OCI-M2 (cell line): ENCODE measurements around the gene VAMP1.
A peak's percentile ranks its signal among the peaks of the same experiment; 100 is the strongest.

Experiments used
- DNase-seq: peaks from one replicate; lab custom pipeline; 2025; ENCODE audit not compliant: unreplicated experiment; lab: John Stamatoyannopoulos, UW

VAMP1 gene

DNA sequence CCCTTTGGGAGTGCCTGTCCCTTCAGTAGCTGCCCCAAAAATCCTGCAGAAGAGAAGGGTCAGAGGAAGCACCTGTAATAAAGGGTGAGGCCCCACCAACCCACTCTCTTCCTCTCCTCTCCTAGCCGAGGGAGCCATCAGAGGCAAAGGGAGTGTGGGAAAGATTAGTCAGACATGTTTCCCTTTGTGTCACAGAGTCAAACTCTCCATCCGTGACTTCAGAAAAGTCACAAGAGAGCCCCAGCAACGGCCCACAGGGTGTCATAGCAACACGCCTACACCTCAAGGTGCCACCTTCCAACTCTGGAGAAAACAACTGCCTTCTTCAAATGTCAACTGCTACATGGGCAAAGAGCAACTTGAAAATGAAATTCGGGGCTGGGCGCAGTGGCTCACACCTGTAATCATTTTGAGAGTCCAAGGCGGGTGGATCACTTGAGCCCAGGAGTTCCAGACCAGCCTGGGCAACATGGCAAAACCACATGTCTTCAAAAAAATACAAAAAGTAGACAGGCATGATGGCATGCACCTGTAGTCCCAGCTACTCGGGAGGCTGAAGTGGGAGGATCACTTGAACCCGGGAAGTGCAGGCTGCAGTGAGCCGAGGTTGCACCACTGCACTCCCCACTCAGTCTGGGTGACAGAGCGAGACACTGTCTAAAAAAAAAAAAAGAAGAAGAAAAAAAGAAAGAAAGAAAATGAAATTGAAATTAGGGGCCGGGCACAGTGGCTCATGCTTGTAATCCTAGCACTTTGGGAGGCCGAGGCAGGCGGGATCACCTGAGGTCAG is 43.4 kb downstream of the VAMP1 start:
- DNase-seq = no peak

DNA sequence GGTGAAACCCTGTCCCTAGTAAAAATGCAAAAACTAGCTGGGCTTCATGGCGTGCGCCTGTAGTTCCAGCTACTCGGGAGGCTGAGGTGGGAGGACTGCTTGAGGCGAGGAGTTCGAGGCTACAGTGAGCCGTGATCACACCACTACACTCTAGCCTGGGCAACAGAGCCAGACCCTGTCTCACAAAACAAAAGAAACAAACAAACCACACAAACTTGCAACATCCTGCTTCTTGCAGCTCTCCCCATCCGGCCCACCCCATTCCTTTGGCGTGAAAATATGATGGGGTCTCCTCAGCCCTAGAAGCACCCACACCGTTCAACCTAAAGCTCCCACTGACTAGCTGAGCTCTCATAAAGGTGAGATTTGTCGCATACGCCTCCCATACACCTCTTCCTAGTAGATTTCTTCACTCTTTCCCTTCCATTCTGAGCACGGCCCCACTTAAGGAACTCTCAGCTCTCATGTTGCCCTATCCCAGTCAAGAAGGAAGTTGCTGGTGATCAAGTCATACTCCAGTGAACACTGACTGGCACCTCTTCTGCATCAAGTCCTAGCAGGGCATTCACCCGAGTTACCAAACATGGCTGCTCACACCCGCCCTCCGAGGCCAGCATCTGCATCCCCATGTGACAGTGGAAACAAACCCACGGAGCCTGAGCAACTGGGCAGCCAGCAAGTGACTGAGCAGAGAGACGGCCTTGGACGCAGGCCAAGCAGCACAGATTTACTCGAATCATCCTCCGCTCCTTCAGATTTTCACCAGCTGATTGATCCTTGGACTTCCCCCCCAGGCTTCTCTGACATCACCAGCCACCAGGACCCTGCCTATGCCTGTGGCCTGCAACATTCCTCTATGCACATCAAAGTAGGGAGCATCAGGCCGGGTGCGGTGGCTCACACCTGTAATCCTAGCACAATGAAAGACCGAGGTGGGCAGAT is 44.6 kb downstream of the VAMP1 start:
- no peak for DNase-seq

DNA sequence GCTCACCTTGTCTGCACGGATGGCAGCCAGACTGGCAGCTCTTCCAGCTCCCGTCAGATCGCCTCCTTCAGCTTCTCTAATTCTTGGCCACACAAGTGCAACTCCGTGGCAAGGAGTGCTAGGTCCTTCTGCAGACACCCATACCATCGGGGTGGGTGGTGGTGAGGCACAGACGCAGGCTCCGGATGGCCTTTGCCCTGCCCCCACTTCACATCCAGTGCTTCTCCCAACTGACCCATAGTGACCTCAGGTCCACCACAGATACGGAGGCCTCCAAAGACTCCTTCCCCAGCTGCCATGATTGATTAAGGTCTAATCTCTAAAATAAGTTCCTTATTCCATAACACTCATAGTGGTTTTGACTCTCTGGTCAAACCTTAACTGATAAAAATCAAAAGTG is 45.6 kb downstream of the VAMP1 start:
- DNase-seq = no peak

GRCh38 chr12:6424008-6424347 is 46.5 kb downstream of the VAMP1 start:
- DNase-seq = no peak

DNA sequence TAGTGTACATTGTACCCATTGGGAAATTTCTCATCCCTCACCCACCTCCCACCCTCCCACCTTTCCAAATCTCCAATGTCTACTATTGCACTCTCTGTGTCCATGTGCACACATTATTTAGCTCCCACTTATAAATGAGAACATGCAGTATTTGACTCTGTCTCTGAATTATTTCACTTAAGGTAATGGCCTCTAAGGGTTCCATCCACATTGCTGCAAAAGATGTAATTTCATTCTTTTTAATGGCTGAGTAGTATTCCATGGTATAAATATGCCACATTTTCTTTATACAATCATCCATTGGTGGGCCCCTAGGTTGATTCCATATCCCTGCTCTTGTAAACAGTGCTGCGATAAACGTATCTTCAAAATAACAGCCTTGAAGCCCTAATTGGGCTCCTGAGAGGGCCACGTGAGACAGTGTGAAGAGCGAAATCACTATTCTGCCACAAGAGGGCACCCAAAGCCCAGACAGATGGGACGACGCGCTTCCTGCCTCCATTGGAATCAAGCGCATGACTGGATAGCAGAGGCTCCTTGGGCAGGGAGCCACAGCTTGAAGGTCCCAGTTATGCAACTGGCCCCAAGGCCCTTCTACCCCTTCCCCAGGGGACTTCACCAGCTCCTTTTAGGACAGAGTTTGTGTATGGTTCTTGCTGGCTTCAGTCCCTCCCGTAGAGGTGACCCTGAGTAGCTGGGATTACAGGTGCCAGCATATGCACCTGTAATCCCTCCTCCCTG is 47.0 kb downstream of the VAMP1 start:
- DNase-seq = peak; percentile 20

DNA sequence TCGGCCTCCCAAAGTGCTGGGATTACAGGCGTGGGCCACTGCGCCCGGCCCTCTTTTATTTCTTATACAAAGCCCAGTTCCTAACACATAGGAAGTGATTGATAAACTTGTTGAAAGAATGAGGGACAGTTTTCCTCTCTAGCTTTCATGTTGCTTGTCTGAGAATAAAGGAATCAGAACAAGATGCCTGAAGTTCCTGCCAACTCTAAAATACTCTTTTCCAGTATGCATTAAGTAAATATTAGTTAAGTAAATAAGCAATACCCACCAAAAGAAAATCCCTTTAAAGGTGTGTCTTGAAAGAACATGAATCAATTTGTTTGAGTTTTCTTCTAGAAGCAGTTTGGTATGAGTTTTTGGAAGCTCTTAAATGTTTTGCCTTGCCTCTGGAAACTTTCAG is 50.1 kb downstream of the VAMP1 start:
- no peak for DNase-seq

- DNase-seq = no peak
Measured at GRCh38 chr12:6418796-6419195, 51.7 kb downstream of the VAMP1 start.

DNA sequence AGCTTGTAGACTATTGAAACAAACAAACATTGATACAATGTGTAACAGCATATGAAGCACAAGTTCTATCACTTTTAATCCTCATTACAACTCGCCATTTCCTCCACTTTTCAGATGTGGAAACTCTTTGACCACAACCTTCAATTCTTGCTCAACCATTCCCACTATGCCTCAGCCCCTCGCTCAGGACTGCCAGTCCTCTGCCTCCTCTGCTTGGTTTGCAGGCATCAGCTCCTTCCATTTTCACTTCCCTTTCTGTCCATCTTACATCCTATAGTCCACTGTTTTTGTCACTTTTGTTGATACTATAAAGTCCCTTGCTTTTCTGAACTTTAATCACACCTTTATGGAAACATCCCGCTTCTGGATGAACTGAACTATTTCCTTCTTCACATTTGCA is 53.9 kb downstream of the VAMP1 start:
- DNase-seq = no peak
